K562 (cell line): ENCODE results near the gene FXYD3. TPM values are rescaled to one million over a fixed set of nuclear protein-coding genes. Genes with fewer than 3 reads are reported as not detected.

Experiments used
- ATAC-seq: fragments of 200-7000 bp; cut with Tn5 transposase; 3 replicates; pipeline ENCODE4 v1.9.1; 2020; ENCODE audit warnings: moderate library complexity
- BruUV-seq: library from RNA; stranded (reverse); fragments of 400-500 nt; replicated peaks from 2 replicates; lab custom pipeline; 2021; lab: Mats Ljungman, UMichigan
- CTCF ChIA-PET: fragments of 300-600 bp; formaldehyde crosslinking; extraction: SDS; loops from one replicate; lab custom pipeline; 2021; ENCODE audit warnings: low intra/inter-chr PET ratio; lab: Yijun Ruan, JAX
- POLR2A ChIA-PET: fragments of 300-600, 350-650 bp; sonication (Branson Sonifier 250); formaldehyde crosslinking; extraction: SDS; loops from one replicate; lab custom pipeline; 2021; ENCODE audit warnings: antibody characterized with exemption, inconsistent platforms; lab: Yijun Ruan, JAX
- DNase-seq, 4 experiments: peaks; one replicate each; pipeline versions ENCODE4 v3.0.0 to v3.0.0-alpha.2; 2011 to 2018; ENCODE audit warnings: low spot score in 3 of 4, mixed read lengths in 3 of 4; ENCODE audit errors: extremely low read depth in 1 of 4
- FAIRE-seq: peaks from 2 replicates; lab custom pipeline; 2011; peaks lifted over from hg19 to GRCh38; lab: Jason Lieb, UNC
- H2AFZ ChIP-seq: 2 replicates; pipeline ENCODE4 v1.6.0; 2011; ENCODE audit warnings: low read depth, low read length, control low read depth, inconsistent platforms
- H3K27ac ChIP-seq: fragments of 200-600 bp; 3 replicates; pipeline ENCODE4 v1.8.0; 2011; ENCODE audit warnings: low read depth, mild to moderate bottlenecking, control low read depth, inconsistent platforms, low read length, moderate library complexity, mixed read lengths; ENCODE audit errors: extremely low read depth
- H3K27me3 ChIP-seq, 2 experiments: fragments of 300-600 bp in 1 of 2; 2 replicates in 1 of 2; 3 replicates in 1 of 2; pipeline versions ENCODE4 v1.6.0 to v1.8.0; 2011; ENCODE audit warnings: inconsistent platforms in 2 of 2, low read length in 2 of 2, mild to moderate bottlenecking in 1 of 2, mixed read lengths in 1 of 2, moderate library complexity in 1 of 2; ENCODE audit not compliant: control insufficient read depth in 2 of 2, insufficient read depth in 2 of 2
- H3K36me3 ChIP-seq: fragments of 300-600 bp; 3 replicates; pipeline ENCODE4 v1.8.0; 2011; ENCODE audit warnings: mild to moderate bottlenecking, low read length, inconsistent platforms; ENCODE audit not compliant: control insufficient read depth, insufficient read depth
- H3K4me1 ChIP-seq, 2 experiments: fragments of 200-600 bp in 1 of 2; replicated peaks in 1 of 2; 2 replicates in 1 of 2; 3 replicates in 1 of 2; pipeline versions ENCODE4 v1.5.1 to v1.8.0; 2011; ENCODE audit warnings: inconsistent platforms in 2 of 2, low read length in 2 of 2, mild to moderate bottlenecking in 1 of 2, mixed read lengths in 1 of 2, moderate library complexity in 1 of 2; ENCODE audit not compliant: control insufficient read depth in 2 of 2, insufficient read depth in 2 of 2
- H3K4me2 ChIP-seq: 2 replicates; pipeline ENCODE4 v1.6.1; 2011; ENCODE audit warnings: low read length, control low read depth, inconsistent platforms, mixed read lengths; ENCODE audit not compliant: insufficient read depth
- H3K4me3 ChIP-seq: fragments of 200-600 bp; sonication (generic), shearing (Covaris generic); 2 replicates; pipeline ENCODE4 v1.5.1; 2016; ENCODE audit warnings: control low read depth, inconsistent platforms
- H3K79me2 ChIP-seq: fragments of 200-600 bp; 3 replicates; pipeline ENCODE4 v1.8.0; 2011; ENCODE audit warnings: low read length, inconsistent platforms; ENCODE audit not compliant: control insufficient read depth, insufficient read depth
- H3K9ac ChIP-seq, 2 experiments: 2 replicates each; pipeline versions ENCODE4 v1.6.0 to v1.6.1; 2011; ENCODE audit warnings: low read depth in 2 of 2, low read length in 2 of 2, control low read depth in 1 of 2, inconsistent platforms in 1 of 2, mild to moderate bottlenecking in 1 of 2, mixed read lengths in 1 of 2; ENCODE audit not compliant: insufficient read depth in 1 of 2
- H3K9me1 ChIP-seq: one replicate; pipeline ENCODE4 v1.6.0; 2011; ENCODE audit warnings: inconsistent platforms, mild to moderate bottlenecking, low read length, moderate library complexity; ENCODE audit not compliant: control insufficient read depth, insufficient read depth
- H3K9me3 ChIP-seq: replicated peaks from 2 replicates; pipeline ENCODE4 v1.5.1; 2011; ENCODE audit warnings: low read depth, low read length, inconsistent platforms; ENCODE audit not compliant: control insufficient read depth, insufficient read depth
- H4K20me1 ChIP-seq: replicated peaks from 2 replicates; pipeline ENCODE4 v1.6.1; 2011; ENCODE audit warnings: low read length, inconsistent platforms, mixed read lengths; ENCODE audit not compliant: control insufficient read depth, insufficient read depth
- CGGBP1 ChIP-seq: fragments of 250-450 bp; sonication (Bioruptor Pico); IDR thresholded peaks from 2 replicates; pipeline ENCODE4 v1.9.0; 2021; ENCODE audit warnings: mild to moderate bottlenecking
- CHCHD3 ChIP-seq: fragments of 250-450 bp; sonication (Bioruptor Pico); IDR thresholded peaks from 2 replicates; pipeline ENCODE4 v2.1.2; 2022; ENCODE audit warnings: mild to moderate bottlenecking
- DACH1 ChIP-seq: fragments of 450-650 bp; IDR thresholded peaks from 2 replicates; pipeline ENCODE4 v1.6.1; 2018; ENCODE audit not compliant: partially characterized antibody
- MED1 ChIP-seq: sonication (generic); formaldehyde crosslinking; IDR thresholded peaks from 2 replicates; pipeline ENCODE4 v1.8.1; 2023; ENCODE audit warnings: missing genetic modification reagents, borderline replicate concordance
- MIER1 ChIP-seq: fragments of 450-650 bp; IDR thresholded peaks from 2 replicates; pipeline ENCODE4 v1.6.1; 2016; ENCODE audit warnings: antibody characterized with exemption, mild to moderate bottlenecking, low read depth
- MNT ChIP-seq, 2 experiments: fragments of 450-650 bp; conservative IDR thresholded peaks; 2 replicates each; pipeline ENCODE4 v1.6.1; 2017; ENCODE audit warnings: mild to moderate bottlenecking in 2 of 2, moderate library complexity in 2 of 2
- NCOA4 ChIP-seq: fragments of 450-650 bp; IDR thresholded peaks from 2 replicates; pipeline ENCODE4 v1.6.1; 2018; ENCODE audit warnings: mild to moderate bottlenecking; ENCODE audit not compliant: partially characterized antibody
- NR2F6 ChIP-seq: fragments of 450-650 bp; formaldehyde crosslinking; IDR thresholded peaks from 2 replicates; pipeline ENCODE4 v1.4.0; 2020; ENCODE audit warnings: mild to moderate bottlenecking
- PTTG1 ChIP-seq: fragments of 450-650 bp; IDR thresholded peaks from 2 replicates; pipeline ENCODE4 v1.6.1; 2016; ENCODE audit warnings: low read depth, mild to moderate bottlenecking, missing genetic modification characterization, missing compliant biosample characterization
- SAFB2 ChIP-seq: fragments of 200-400 bp; formaldehyde crosslinking; IDR thresholded peaks from 2 replicates; pipeline ENCODE4 v1.6.1; 2018; ENCODE audit warnings: borderline replicate concordance, low read length, low read depth, moderate library complexity; ENCODE audit not compliant: severe bottlenecking
- SETDB1 ChIP-seq: IDR thresholded peaks from one replicate; pipeline ENCODE4 v1.6.1; 2012; ENCODE audit warnings: low read length, control low read depth, inconsistent platforms
- SLC30A9 ChIP-seq: fragments of 250-450 bp; sonication (Bioruptor Pico); IDR thresholded peaks from 2 replicates; pipeline ENCODE4 v1.8.0; 2022; ENCODE audit warnings: mild to moderate bottlenecking, moderate library complexity
- ZC3H8 ChIP-seq: fragments of 450-650 bp; IDR thresholded peaks from 2 replicates; pipeline ENCODE4 v1.6.1; 2017
- ZEB2 ChIP-seq: fragments of 450-650 bp; IDR thresholded peaks from 2 replicates; pipeline ENCODE4 v1.6.1; 2016
- ZNF77 ChIP-seq: fragments of 250-450 bp; sonication (Bioruptor Pico); IDR thresholded peaks from 2 replicates; pipeline ENCODE4 v1.5.0; 2020
- WGBS: fragments of 100-300 bp; shearing (Covaris generic); methylation state at CpG from one replicate; pipeline ENCODE4 v1.1.6; 2016; ENCODE audit warnings: low coverage, mixed read lengths; ENCODE audit not compliant: insufficient coverage; ENCODE audit errors: missing lambda C conversion rate; 5-methylcytosine and 5-hydroxymethylcytosine counted together
- in situ Hi-C: fragments of 300-500 bp; cut with MboI; formaldehyde crosslinking; loops from 4 replicates; pipeline ENCODE4 v1.15.0; 2018; ENCODE audit warnings: inconsistent platforms, mixed read lengths
- intact Hi-C: fragments of 100-400 bp; cut with micrococcal nuclease; formaldehyde crosslinking; loops from 2 replicates; pipeline ENCODE4 v1.14.2; 2022
- polyA plus RNA-seq, 8 experiments: library from polyadenylated mRNA; depleted of rRNA in 4 of 8; stranded (reverse) in 5 of 8; unstranded in 3 of 8; fragments of >200 nt; fragmentation: Nextera tagmentation in 2 of 8; fragmentation: Illumina TruSeq in 1 of 8; extraction: Ambion mirVana in 2 of 8; extraction: Trizol in 1 of 8; gene quantifications; 2 replicates each; pipeline versions ENCODE4 v1.2.1 to v1.2.3, GENCODE V29; 2011 to 2014; ENCODE audit warnings: inconsistent platforms in 1 of 8, missing spikeins in 1 of 8
- total RNA-seq, 7 experiments: library from RNA; depleted of rRNA in 6 of 7; stranded (reverse); fragments of >200 nt in 6 of 7; fragmentation: Illumina TruSeq in 2 of 7; extraction: Trizol in 2 of 7; gene quantifications; 2 replicates each; pipeline versions ENCODE4 v1.2.1 to v1.2.3, GENCODE V29; 2011 to 2021; ENCODE audit warnings: low replicate concordance in 1 of 7

FXYD3 gene
- total and polyA plus RNA-seq, 9 of the 15 experiments (the other 6 are each of a cell fraction or from before 2014, with no cell fraction given), result 0.24 TPM; not detected in 8

- H2AFZ ChIP-seq, result no peak overlapping the region
- no peaks in the 10 kb centered on the region for H4K20me1 ChIP-seq
- DNase-seq (no peak), FAIRE-seq (no peak), ATAC-seq (no peak)
- no peak for TF ChIP-seq CHCHD3 (CRISPR knock-in tag)
- H3K79me2 ChIP-seq, result no peaks in the 10 kb centered on the region
- H3K4me3 ChIP-seq, result no peak overlapping the region
- peaks cover 37 to 76% of the 10 kb centered on the region in 2 experiments; a peak in 4 of 5 replicates for H3K27me3 ChIP-seq
- no peaks in the 10 kb centered on the region for H3K9me1 ChIP-seq
- H3K9ac ChIP-seq, result 0 out of 4 replicates have a peak overlapping the region, but pooled peaks of 1 of the 2 experiments have one; percentile 31
- POLR2A ChIA-PET, result no interaction called here
- WGBS, result 11% methylated on average over 17 of the region's 17 CpGs
- H3K9me3 ChIP-seq, result no peaks in the 10 kb centered on the region
- CTCF ChIA-PET, result no interaction called here
- peaks cover 0 to 29% of the 10 kb centered on the region in 2 experiments; a peak in 2 of 5 replicates for H3K4me1 ChIP-seq
- intact Hi-C loops (no loop called here), in situ Hi-C loops (no loop called here)
- BruUV-seq, result no TSS peak
- no peak overlapping the region for H3K27ac ChIP-seq
- H3K4me2 ChIP-seq, result no peak overlapping the region
- H3K36me3 ChIP-seq, result no peaks in the 10 kb centered on the region
Observed at GRCh38 chr19:35077411-35078223, 38.0 kb upstream of the FXYD3 start.

GRCh38 chr19:35079826-35080225 is 35.8 kb upstream of the FXYD3 start:
- no peak for DNase-seq
- Histone ChIP-seq H2AFZ (no peak overlapping the region), H3K9ac (peak overlapping the region in 1 of 2 experiments; percentile 20; a peak in 1 of 4 replicates), H3K4me2 (no peak overlapping the region), H3K27ac (no peak overlapping the region), H3K27me3 (peaks cover 37 to 62% of the 10 kb centered on the region in 2 experiments; a peak in 4 of 5 replicates), H3K79me2 (no peaks in the 10 kb centered on the region), H3K4me1 (peaks cover 0 to 26% of the 10 kb centered on the region in 2 experiments; a peak in 2 of 5 replicates), H3K36me3 (no peaks in the 10 kb centered on the region), H3K9me1 (no peaks in the 10 kb centered on the region), H4K20me1 (no peaks in the 10 kb centered on the region), H3K4me3 (no peak overlapping the region), H3K9me3 (no peaks in the 10 kb centered on the region)
- in situ Hi-C loops, result no loop called here
- WGBS, result 7% methylated on average over 14 of the region's 14 CpGs
- intact Hi-C loops, result no loop called here
- ATAC-seq, result no peak
- POLR2A ChIA-PET, result interaction anchor here (1.0 kb wide), 1 partner anchor 10 kb away, joined by 4 read pairs; no protein-coding TSS in a partner anchor
- BruUV-seq, result no TSS peak
- CTCF ChIA-PET, result no interaction called here
- no peak for FAIRE-seq
- TF ChIP-seq ZEB2 (no peak), CGGBP1 (CRISPR knock-in tag) (no peak), ZNF77 (no peak), DACH1 (no peak), SLC30A9 (CRISPR knock-in tag) (no peak), NCOA4 (no peak), PTTG1 (tag) (no peak), MNT (conservative IDR thresholded peaks at IDR 0.05) (no peak), SAFB2 (no peak), MIER1 (no peak), NR2F6 (no peak), SETDB1 (no peak), ZC3H8 (no peak), MED1 (CRISPR knock-in tag) (no peak)
